Measurements from ENCODE around the gene ASIC2. TPM values are rescaled to one million over a fixed set of nuclear protein-coding genes. Genes with fewer than 3 reads are reported as not detected.

ASIC2 gene
- total RNA-seq, 2 donors from 2014 or later: 3.0 to 3.3 TPM

- Mint-ChIP-seq H3K27ac (no peak overlapping the region), H3K4me1 (peaks cover 6% of the 10 kb centered on the region), H3K27me3 (ENCODE audit: insufficient read depth) (peaks cover 29% of the 10 kb centered on the region), H3K36me3 (ENCODE audit: low read depth) (no peaks in the 10 kb centered on the region), H3K4me3 (no peak overlapping the region), H3K9me3 (no peaks in the 10 kb centered on the region)
- no peak overlapping the region for H3K27ac ChIP-seq (ENCODE audit: low read depth, low read length)
- no peaks in the 10 kb centered on the region for H3K9me3 ChIP-seq (ENCODE audit: control insufficient read depth, low read length)
- no peak for TF ChIP-seq CTCF (conservative IDR thresholded peaks at IDR 0.05)
- WGBS, 2 experiments (ENCODE audit: insufficient coverage in 1 of 2, insufficient read length in 1 of 2): 88 to 91% methylated on average over 5 to 6 of the region's 6 CpGs
- H3K4me3 ChIP-seq (ENCODE audit: low read length): no peak overlapping the region
- no peaks in the 10 kb centered on the region for H3K36me3 ChIP-seq (ENCODE audit: control insufficient read depth, insufficient read depth, low read length)
- no peaks in the 10 kb centered on the region for H3K4me1 ChIP-seq (ENCODE audit: control insufficient read depth, insufficient read depth, low read length)
- no peaks in the 10 kb centered on the region for H3K27me3 ChIP-seq (ENCODE audit: control insufficient read depth, insufficient read depth, low read length, poor library complexity, severe bottlenecking)
- no peak overlapping the region for H3K9ac ChIP-seq (ENCODE audit: extremely low read depth, low read length, poor library complexity, severe bottlenecking)
- DNase-seq: no peak
Measured at GRCh38 chr17:33262266-33263123, 30.6 kb downstream of the ASIC2 start.

GRCh38 chr17:33261820-33262219, 31.3 kb downstream of the ASIC2 start:
- Histone ChIP-seq H3K27me3 (ENCODE audit: control insufficient read depth, insufficient read depth, low read length, poor library complexity, severe bottlenecking) (no peaks in the 10 kb centered on the region), H3K4me3 (ENCODE audit: low read length) (no peak overlapping the region), H3K27ac (ENCODE audit: low read depth, low read length) (no peak overlapping the region), H3K36me3 (ENCODE audit: control insufficient read depth, insufficient read depth, low read length) (no peaks in the 10 kb centered on the region), H3K4me1 (ENCODE audit: control insufficient read depth, insufficient read depth, low read length) (no peaks in the 10 kb centered on the region), H3K9ac (ENCODE audit: extremely low read depth, low read length, poor library complexity, severe bottlenecking) (no peak overlapping the region), H3K9me3 (ENCODE audit: control insufficient read depth, low read length) (no peaks in the 10 kb centered on the region)
- Mint-ChIP-seq H3K9me3 (no peaks in the 10 kb centered on the region), H3K36me3 (ENCODE audit: low read depth) (no peaks in the 10 kb centered on the region), H3K4me1 (peaks cover 6% of the 10 kb centered on the region), H3K27me3 (ENCODE audit: insufficient read depth) (peaks cover 24% of the 10 kb centered on the region), H3K27ac (no peak overlapping the region), H3K4me3 (no peak overlapping the region)
- 89 to 94% methylated on average over 5 to 10 of the region's 10 CpGs for WGBS, 2 experiments (ENCODE audit: insufficient coverage in 1 of 2, insufficient read length in 1 of 2)
- no peak for DNase-seq
- no peak for TF ChIP-seq CTCF (conservative IDR thresholded peaks at IDR 0.05)

- Histone ChIP-seq H3K27ac (ENCODE audit: low read depth, low read length) (no peak overlapping the region), H3K4me3 (ENCODE audit: low read length) (no peak overlapping the region), H3K4me1 (ENCODE audit: control insufficient read depth, insufficient read depth, low read length) (no peaks in the 10 kb centered on the region), H3K27me3 (ENCODE audit: control insufficient read depth, insufficient read depth, low read length, poor library complexity, severe bottlenecking) (no peaks in the 10 kb centered on the region), H3K9me3 (ENCODE audit: control insufficient read depth, low read length) (no peaks in the 10 kb centered on the region), H3K9ac (ENCODE audit: extremely low read depth, low read length, poor library complexity, severe bottlenecking) (no peak overlapping the region), H3K36me3 (ENCODE audit: control insufficient read depth, insufficient read depth, low read length) (no peaks in the 10 kb centered on the region)
- TF ChIP-seq CTCF (conservative IDR thresholded peaks at IDR 0.05): no peak
- H3K4me3 Mint-ChIP-seq: no peak overlapping the region
- H3K27me3 Mint-ChIP-seq (ENCODE audit: insufficient read depth): peaks cover 23% of the 10 kb centered on the region
- DNase-seq: no peak
- 63 to 76% methylated on average over 9 to 10 of the region's 10 CpGs for WGBS, 2 experiments (ENCODE audit: insufficient coverage in 1 of 2, insufficient read length in 1 of 2)
- H3K4me1 Mint-ChIP-seq: peaks cover 6% of the 10 kb centered on the region
- no peak overlapping the region for H3K27ac Mint-ChIP-seq
- H3K9me3 Mint-ChIP-seq: no peaks in the 10 kb centered on the region
- no peaks in the 10 kb centered on the region for H3K36me3 Mint-ChIP-seq (ENCODE audit: low read depth)
Measured at GRCh38 chr17:33260638-33261037, 32.5 kb downstream of the ASIC2 start.

All from endodermal cell (in vitro differentiated cells).